ENCODE results near the gene MAGEH1.
"Not testable (repeated sequence)": the region's sequence is repeated elsewhere in the genome, so short reads cannot be mapped to it uniquely, and the experiment has no call there.

The MAGEH1 gene

DNA sequence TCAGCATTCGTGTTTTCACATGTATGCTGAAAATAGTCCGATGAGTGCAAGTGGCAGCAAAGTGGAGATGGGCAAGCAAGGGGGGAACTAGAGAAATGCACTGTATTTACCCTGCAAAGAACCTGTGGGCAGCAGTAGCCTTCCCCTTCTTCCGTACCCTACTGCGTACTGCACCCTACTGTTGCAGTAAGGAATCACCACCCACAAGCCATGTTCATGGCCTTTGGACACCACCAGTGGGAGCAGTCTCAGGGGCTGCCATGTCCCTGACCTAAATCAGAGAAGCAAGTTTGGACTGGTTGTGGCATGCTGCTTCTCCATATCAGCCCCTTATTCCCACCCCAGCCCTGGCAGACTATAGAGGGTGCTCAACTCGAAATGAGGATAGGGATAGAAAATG is 12.1 kb downstream of the MAGEH1 start:
- no CpG with 5 or more reads among the region's 5 CpGs for WGBS, 2 experiments
- H3K27me3 ChIP-seq (ENCODE audit: control insufficient read depth, insufficient read depth, low read length, poor library complexity, severe bottlenecking); H3K9me3 ChIP-seq (ENCODE audit: control insufficient read depth, low read length); H3K27ac ChIP-seq (ENCODE audit: insufficient read depth, low read depth, low read length, poor library complexity, severe bottlenecking); H3K4me3 ChIP-seq (ENCODE audit: insufficient read depth, low read depth, low read length); H3K36me3 ChIP-seq (ENCODE audit: control insufficient read depth, insufficient read depth, low read length); H3K4me1 ChIP-seq (ENCODE audit: control insufficient read depth, insufficient read depth, low read length): not testable (repeated sequence)

DNA sequence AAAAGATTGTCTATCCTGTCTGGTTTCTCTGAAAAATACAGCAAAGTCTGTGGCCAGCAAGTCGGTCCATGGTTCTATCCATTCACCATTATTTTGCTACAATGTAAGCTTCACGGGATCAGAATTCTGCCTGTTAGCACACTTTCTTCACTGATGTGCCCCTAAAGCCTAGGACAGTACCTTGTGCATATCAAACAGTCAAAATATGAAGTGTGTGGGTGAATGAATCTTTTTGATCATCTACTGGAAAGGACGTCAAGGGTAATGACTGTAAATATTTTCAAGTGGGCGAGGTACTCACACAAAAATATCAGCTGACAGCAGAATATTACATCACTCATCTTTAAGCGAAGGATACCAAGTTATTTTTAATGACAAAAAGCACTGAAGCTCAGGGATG is 13.2 kb downstream of the MAGEH1 start:
- not testable (repeated sequence) for H3K4me1 ChIP-seq (ENCODE audit: control insufficient read depth, insufficient read depth, low read length); H3K27ac ChIP-seq (ENCODE audit: insufficient read depth, low read depth, low read length, poor library complexity, severe bottlenecking); H3K27me3 ChIP-seq (ENCODE audit: control insufficient read depth, insufficient read depth, low read length, poor library complexity, severe bottlenecking); H3K4me3 ChIP-seq (ENCODE audit: insufficient read depth, low read depth, low read length); H3K9me3 ChIP-seq (ENCODE audit: control insufficient read depth, low read length); H3K36me3 ChIP-seq (ENCODE audit: control insufficient read depth, insufficient read depth, low read length)
- WGBS, 2 experiments = no CpG with 5 or more reads among the region's 5 CpGs

DNA sequence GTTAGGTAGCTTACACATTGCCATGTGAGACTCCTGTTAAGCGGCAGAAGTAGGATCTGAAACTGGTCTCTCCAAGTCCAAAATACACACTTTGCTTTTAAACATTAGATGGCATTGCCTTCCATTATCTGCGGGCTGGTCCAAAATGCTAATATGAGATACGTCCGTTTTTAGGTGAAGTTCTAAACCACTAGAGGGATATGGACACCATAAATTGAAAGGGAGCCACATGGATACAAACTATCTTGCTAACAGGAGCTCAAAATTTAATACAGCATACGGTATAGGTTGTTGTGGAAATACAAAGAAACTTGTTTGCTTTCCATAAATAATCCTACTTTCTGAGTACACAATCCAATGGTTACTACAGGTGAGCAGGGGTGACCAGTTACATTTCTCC is 13.9 kb downstream of the MAGEH1 start:
- not testable (repeated sequence) for H3K4me3 ChIP-seq (ENCODE audit: insufficient read depth, low read depth, low read length); H3K27me3 ChIP-seq (ENCODE audit: control insufficient read depth, insufficient read depth, low read length, poor library complexity, severe bottlenecking); H3K36me3 ChIP-seq (ENCODE audit: control insufficient read depth, insufficient read depth, low read length); H3K4me1 ChIP-seq (ENCODE audit: control insufficient read depth, insufficient read depth, low read length); H3K9me3 ChIP-seq (ENCODE audit: control insufficient read depth, low read length); H3K27ac ChIP-seq (ENCODE audit: insufficient read depth, low read depth, low read length, poor library complexity, severe bottlenecking)
- no CpG with 5 or more reads among the region's 5 CpGs for WGBS, 2 experiments

DNA sequence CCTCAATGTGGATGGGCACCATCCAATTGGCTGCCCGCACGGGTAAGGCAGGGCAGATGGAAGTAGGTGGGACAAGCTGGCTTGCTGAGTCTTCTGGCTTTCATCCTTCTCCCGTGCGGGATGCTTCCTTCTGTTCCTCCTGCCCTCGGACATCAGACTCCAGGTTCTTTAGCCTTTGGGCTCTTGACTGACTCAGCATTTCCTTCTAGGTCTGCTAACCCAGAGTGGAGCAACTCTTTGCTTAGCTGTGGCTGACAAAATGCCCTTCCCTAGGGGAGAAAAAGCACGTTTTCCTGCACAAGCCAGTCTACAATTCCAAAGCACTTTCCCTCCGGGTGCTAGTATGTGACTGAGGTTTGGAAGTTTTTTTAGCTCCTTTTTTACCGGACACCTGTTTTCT is 28.0 kb downstream of the MAGEH1 start:
- not testable (repeated sequence) for H3K36me3 ChIP-seq (ENCODE audit: control insufficient read depth, insufficient read depth, low read length); H3K4me3 ChIP-seq (ENCODE audit: insufficient read depth, low read depth, low read length); H3K9me3 ChIP-seq (ENCODE audit: control insufficient read depth, low read length); H3K27me3 ChIP-seq (ENCODE audit: control insufficient read depth, insufficient read depth, low read length, poor library complexity, severe bottlenecking); H3K27ac ChIP-seq (ENCODE audit: insufficient read depth, low read depth, low read length, poor library complexity, severe bottlenecking); H3K4me1 ChIP-seq (ENCODE audit: control insufficient read depth, insufficient read depth, low read length)
- 80 to 98% methylated on average over 2 to 4 of the region's 8 CpGs for WGBS, 2 experiments

DNA sequence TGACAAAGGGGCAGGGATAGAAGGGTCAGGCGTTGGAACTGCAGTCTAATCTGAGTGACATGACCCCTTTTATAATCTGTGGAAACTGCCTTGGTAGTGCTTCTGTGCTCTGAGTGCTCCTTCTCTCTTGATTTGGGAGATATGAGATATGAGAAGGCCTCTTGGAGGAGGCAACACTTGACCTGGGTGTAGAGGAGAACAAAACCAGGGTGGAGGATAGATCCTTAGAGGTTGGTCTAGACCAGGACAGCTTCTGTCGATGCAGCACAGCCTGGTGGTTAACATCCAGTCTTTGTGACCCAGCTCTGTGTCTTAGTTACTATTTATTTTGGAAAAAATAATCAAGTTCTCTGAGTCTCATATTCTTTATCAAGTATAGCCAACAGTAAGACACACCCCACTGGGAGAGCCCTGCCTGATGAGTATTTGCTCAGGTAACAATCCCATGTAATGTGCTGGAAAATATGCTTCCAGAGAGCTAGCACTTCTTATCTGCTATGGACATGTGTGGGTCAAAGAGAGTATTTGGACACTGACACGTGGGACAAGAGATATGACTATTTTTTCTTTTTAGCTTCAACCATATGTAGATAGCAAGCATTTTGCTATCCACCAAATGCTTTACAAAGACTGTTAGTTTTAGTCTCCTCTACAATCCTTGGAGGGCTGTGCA is 28.6 kb downstream of the MAGEH1 start:
- 89 to 100% methylated on average over 2 to 3 of the region's 3 CpGs for WGBS, 2 experiments
- H3K4me1 ChIP-seq (ENCODE audit: control insufficient read depth, insufficient read depth, low read length) = no peaks in the 10 kb centered on the region
- no peaks in the 10 kb centered on the region for H3K36me3 ChIP-seq (ENCODE audit: control insufficient read depth, insufficient read depth, low read length)
- H3K27me3 ChIP-seq (ENCODE audit: control insufficient read depth, insufficient read depth, low read length, poor library complexity, severe bottlenecking) = no peaks in the 10 kb centered on the region
- no peak overlapping the region for H3K27ac ChIP-seq (ENCODE audit: insufficient read depth, low read depth, low read length, poor library complexity, severe bottlenecking)
- no peaks in the 10 kb centered on the region for H3K9me3 ChIP-seq (ENCODE audit: control insufficient read depth, low read length)
- no peak overlapping the region for H3K4me3 ChIP-seq (ENCODE audit: insufficient read depth, low read depth, low read length)

DNA sequence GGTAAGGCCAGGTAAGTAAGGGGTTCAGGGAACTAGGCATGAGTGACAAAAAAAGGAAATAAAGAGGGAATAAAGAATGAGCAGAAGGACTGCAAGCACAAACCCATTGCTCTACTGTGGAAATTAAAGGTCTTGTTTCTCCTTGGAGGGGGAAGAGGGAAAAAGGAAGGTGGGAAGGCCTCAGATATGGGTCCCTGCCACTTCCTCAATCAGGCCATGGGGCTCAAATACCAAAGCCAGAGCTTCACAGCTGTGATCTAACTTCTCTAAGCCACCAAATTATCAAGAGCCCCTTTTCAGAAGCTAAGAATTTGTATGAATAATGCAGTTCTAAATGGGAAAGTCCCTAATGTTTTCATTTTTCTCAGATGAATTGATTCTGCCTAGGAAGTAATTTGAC is 33.0 kb downstream of the MAGEH1 start:
- no peaks in the 10 kb centered on the region for H3K27me3 ChIP-seq (ENCODE audit: control insufficient read depth, insufficient read depth, low read length, poor library complexity, severe bottlenecking)
- no peaks in the 10 kb centered on the region for H3K9me3 ChIP-seq (ENCODE audit: control insufficient read depth, low read length)
- no peaks in the 10 kb centered on the region for H3K4me1 ChIP-seq (ENCODE audit: control insufficient read depth, insufficient read depth, low read length)
- H3K4me3 ChIP-seq (ENCODE audit: insufficient read depth, low read depth, low read length) = no peak overlapping the region
- H3K27ac ChIP-seq (ENCODE audit: insufficient read depth, low read depth, low read length, poor library complexity, severe bottlenecking) = no peak overlapping the region
- H3K36me3 ChIP-seq (ENCODE audit: control insufficient read depth, insufficient read depth, low read length) = no peaks in the 10 kb centered on the region

DNA sequence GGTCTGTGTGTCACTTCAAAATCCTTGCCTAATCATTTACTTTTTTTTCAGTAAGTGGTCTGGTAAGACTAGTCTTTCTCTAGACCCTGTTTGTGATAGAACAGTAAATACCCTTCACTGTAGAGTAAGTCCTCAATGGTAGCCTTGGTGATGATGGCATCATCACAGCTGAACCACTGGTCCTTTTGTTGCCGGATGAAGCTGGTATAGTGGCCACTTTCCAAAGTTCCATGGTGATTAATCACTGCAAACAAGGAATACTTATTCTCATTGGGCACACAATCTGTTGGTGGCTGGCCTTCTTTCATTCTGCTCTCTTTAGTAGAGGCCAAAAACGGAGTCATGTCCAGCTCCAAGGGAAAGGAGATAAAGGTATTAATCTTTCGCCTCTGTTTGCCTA is 34.8 kb downstream of the MAGEH1 start:
- no peaks in the 10 kb centered on the region for H3K36me3 ChIP-seq (ENCODE audit: control insufficient read depth, insufficient read depth, low read length)
- no peaks in the 10 kb centered on the region for H3K27me3 ChIP-seq (ENCODE audit: control insufficient read depth, insufficient read depth, low read length, poor library complexity, severe bottlenecking)
- H3K4me3 ChIP-seq (ENCODE audit: insufficient read depth, low read depth, low read length) = no peak overlapping the region
- H3K27ac ChIP-seq (ENCODE audit: insufficient read depth, low read depth, low read length, poor library complexity, severe bottlenecking) = no peak overlapping the region
- H3K4me1 ChIP-seq (ENCODE audit: control insufficient read depth, insufficient read depth, low read length) = peaks cover 3% of the 10 kb centered on the region
- WGBS, 2 experiments = 100% methylated on average over 3 of the region's 3 CpGs
- H3K9me3 ChIP-seq (ENCODE audit: control insufficient read depth, low read length) = no peaks in the 10 kb centered on the region

DNA sequence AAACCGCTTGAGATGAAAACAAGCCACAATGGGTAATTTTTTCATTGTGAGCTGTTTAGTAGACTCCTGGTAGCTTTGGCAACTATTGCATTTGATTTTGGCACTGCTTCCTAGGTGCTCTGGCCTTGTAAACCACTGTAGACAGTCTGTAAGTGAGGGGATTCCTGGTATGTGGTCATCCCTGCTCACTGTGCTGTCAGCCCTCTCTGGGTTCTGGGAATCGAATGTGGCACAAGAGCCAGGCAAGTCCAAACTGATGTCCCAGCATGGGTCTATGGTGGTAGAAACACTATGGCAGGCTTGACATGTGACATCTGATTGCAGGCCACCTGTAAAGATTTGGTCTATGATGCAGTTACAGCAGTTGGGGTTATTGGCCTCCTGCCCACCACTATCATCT is 35.2 kb downstream of the MAGEH1 start:
- no peaks in the 10 kb centered on the region for H3K9me3 ChIP-seq (ENCODE audit: control insufficient read depth, low read length)
- no peaks in the 10 kb centered on the region for H3K27me3 ChIP-seq (ENCODE audit: control insufficient read depth, insufficient read depth, low read length, poor library complexity, severe bottlenecking)
- peaks cover 3% of the 10 kb centered on the region for H3K4me1 ChIP-seq (ENCODE audit: control insufficient read depth, insufficient read depth, low read length)
- no peaks in the 10 kb centered on the region for H3K36me3 ChIP-seq (ENCODE audit: control insufficient read depth, insufficient read depth, low read length)
- WGBS, 2 experiments = 91 to 98% methylated on average over 2 of the region's 2 CpGs
- no peak overlapping the region for H3K27ac ChIP-seq (ENCODE audit: insufficient read depth, low read depth, low read length, poor library complexity, severe bottlenecking)
- no peak overlapping the region for H3K4me3 ChIP-seq (ENCODE audit: insufficient read depth, low read depth, low read length)

DNA sequence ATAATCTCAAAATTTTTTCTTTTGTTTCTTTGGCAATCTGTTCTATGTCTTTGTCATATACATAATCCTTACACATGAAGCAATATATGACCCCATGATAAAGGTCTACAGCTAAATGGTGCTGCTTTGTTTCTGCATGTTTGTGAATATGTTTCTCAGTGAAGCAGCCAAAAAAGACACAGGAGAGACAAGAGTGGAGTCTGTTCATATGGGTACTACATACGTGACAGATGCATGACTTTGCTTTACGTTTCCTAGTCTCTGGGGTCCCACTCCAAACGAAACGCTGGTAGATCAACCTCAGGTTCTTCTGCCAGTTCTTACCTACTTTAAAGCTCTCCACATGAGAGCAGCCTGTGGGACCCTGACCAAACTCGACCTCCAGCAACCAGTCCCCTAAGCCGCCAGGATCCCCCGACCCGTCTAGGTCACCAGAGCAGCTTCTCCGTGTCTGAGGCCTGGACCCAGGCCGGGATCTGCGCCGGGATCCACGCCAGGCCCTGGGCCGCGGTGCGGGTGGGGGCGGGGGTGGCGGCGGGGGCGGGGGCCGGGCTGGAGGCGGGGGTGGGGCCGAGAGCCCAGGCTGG is 36.2 kb downstream of the MAGEH1 start:
- H3K4me3 ChIP-seq (ENCODE audit: insufficient read depth, low read depth, low read length) = peak overlapping the region; percentile 54
- peaks cover 3% of the 10 kb centered on the region for H3K4me1 ChIP-seq (ENCODE audit: control insufficient read depth, insufficient read depth, low read length)
- H3K36me3 ChIP-seq (ENCODE audit: control insufficient read depth, insufficient read depth, low read length) = no peaks in the 10 kb centered on the region
- no peaks in the 10 kb centered on the region for H3K9me3 ChIP-seq (ENCODE audit: control insufficient read depth, low read length)
- H3K27me3 ChIP-seq (ENCODE audit: control insufficient read depth, insufficient read depth, low read length, poor library complexity, severe bottlenecking) = no peaks in the 10 kb centered on the region
- 10 to 11% methylated on average over 18 to 21 of the region's 23 CpGs for WGBS, 2 experiments
- no peak overlapping the region for H3K27ac ChIP-seq (ENCODE audit: insufficient read depth, low read depth, low read length, poor library complexity, severe bottlenecking)

DNA sequence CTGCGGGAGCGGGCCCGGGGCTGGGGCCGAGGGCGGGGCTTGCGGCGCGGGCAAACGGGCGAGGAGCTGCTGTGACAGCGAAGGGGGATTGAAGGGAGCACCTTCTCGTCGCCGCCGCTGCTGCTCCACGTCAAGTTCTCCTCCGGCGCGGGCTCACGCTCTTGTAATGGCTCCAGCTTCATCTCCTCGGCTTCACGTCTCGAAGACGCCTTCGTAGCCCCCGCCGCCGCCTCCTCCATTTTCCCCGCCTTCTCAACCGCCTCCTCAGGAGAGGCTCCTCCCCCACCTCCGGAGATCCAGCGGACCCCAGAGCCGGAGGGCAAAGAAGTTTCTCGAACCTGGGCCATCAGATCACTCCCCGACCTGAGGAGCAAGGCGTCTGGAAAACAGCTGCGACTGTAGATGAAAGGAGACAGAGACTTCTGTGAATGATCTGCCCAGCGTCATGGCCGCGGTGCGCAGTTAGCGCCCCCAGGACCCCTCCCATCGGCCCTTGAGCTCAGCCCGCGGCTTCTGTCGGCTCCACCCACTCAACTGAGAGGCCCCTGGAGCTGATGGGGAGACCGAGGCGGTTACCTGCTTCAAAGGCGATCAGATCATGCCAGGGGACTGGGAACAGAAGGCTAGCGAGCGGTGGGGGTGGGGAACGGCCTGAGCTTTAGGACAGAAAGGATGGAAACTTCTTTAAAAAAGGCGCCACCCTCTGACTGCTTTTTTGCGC is 36.8 kb downstream of the MAGEH1 start:
- H3K27ac ChIP-seq (ENCODE audit: insufficient read depth, low read depth, low read length, poor library complexity, severe bottlenecking) = peak overlapping the region; percentile 72
- peaks cover 3% of the 10 kb centered on the region for H3K4me1 ChIP-seq (ENCODE audit: control insufficient read depth, insufficient read depth, low read length)
- H3K4me3 ChIP-seq (ENCODE audit: insufficient read depth, low read depth, low read length) = peak overlapping the region; percentile 54
- WGBS, 2 experiments = 0 to 1% methylated on average over 52 to 54 of the region's 54 CpGs
- H3K27me3 ChIP-seq (ENCODE audit: control insufficient read depth, insufficient read depth, low read length, poor library complexity, severe bottlenecking) = no peaks in the 10 kb centered on the region
- H3K9me3 ChIP-seq (ENCODE audit: control insufficient read depth, low read length) = no peaks in the 10 kb centered on the region
- H3K36me3 ChIP-seq (ENCODE audit: control insufficient read depth, insufficient read depth, low read length) = no peaks in the 10 kb centered on the region

Measured in ectodermal cell (in vitro differentiated cells).